ENCODE measurements around the gene LYZL4.

LYZL4 gene

DNA sequence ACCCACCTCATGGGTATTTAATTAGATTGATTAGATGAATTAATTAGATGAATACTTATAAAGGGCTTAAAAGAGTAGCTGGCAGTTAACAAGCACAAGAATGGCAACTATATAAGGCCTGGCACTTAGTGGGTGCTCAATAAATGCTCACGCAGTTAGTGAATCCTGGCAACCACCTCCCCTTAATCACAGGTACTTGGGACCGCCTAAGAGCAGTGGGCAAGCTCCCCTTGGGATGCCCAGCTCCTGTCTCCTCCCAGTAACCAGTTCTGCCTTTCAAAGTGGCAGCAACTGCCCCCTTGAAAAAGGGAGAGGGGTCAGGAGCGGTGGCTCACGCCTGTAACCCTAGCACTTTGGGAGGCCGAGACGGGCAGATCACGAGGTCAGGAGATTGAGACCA lies 4.6 kb downstream of the LYZL4 start:
- H3K9ac ChIP-seq (ENCODE audit: low read depth in 1 of 2, low read length in 2 of 2): no peak overlapping the region
- no peak overlapping the region for H3K4me3 ChIP-seq (ENCODE audit: low read length in 2 of 2)
- no peak overlapping the region for H3K27ac ChIP-seq (ENCODE audit: low read depth in 2 of 2, low read length in 2 of 2)
- H3K36me3 ChIP-seq (ENCODE audit: control insufficient read depth in 2 of 2, insufficient read depth in 2 of 2, low read length in 2 of 2): no peaks in the 10 kb centered on the region
- H3K4me1 ChIP-seq (ENCODE audit: control insufficient read depth in 2 of 2, insufficient read depth in 2 of 2, low read length in 2 of 2): no peaks in the 10 kb centered on the region
- H3K27me3 ChIP-seq (ENCODE audit: control insufficient read depth in 2 of 2, insufficient read depth in 2 of 2, low read length in 2 of 2): no peaks in the 10 kb centered on the region
- H3K9me3 ChIP-seq (ENCODE audit: control insufficient read depth in 2 of 2, low read length in 2 of 2): no peaks in the 10 kb centered on the region

- Histone ChIP-seq H3K27me3 (ENCODE audit: control insufficient read depth in 2 of 2, insufficient read depth in 2 of 2, low read length in 2 of 2) (no peaks in the 10 kb centered on the region), H3K9ac (ENCODE audit: low read depth in 1 of 2, low read length in 2 of 2) (no peak overlapping the region), H3K4me1 (ENCODE audit: control insufficient read depth in 2 of 2, insufficient read depth in 2 of 2, low read length in 2 of 2) (no peaks in the 10 kb centered on the region), H3K4me3 (ENCODE audit: low read length in 2 of 2) (no peak overlapping the region), H3K36me3 (ENCODE audit: control insufficient read depth in 2 of 2, insufficient read depth in 2 of 2, low read length in 2 of 2) (no peaks in the 10 kb centered on the region), H3K27ac (ENCODE audit: low read depth in 2 of 2, low read length in 2 of 2) (no peak overlapping the region), H3K9me3 (ENCODE audit: control insufficient read depth in 2 of 2, low read length in 2 of 2) (no peaks in the 10 kb centered on the region)
Measured at GRCh38 chr3:42403737-42404136, 6.7 kb downstream of the LYZL4 start.

- no peak overlapping the region for H3K9ac ChIP-seq (ENCODE audit: low read depth in 1 of 2, low read length in 2 of 2)
- H3K27me3 ChIP-seq (ENCODE audit: control insufficient read depth in 2 of 2, insufficient read depth in 2 of 2, low read length in 2 of 2): no peaks in the 10 kb centered on the region
- H3K4me1 ChIP-seq (ENCODE audit: control insufficient read depth in 2 of 2, insufficient read depth in 2 of 2, low read length in 2 of 2): no peaks in the 10 kb centered on the region
- no peak overlapping the region for H3K4me3 ChIP-seq (ENCODE audit: low read length in 2 of 2)
- H3K9me3 ChIP-seq (ENCODE audit: control insufficient read depth in 2 of 2, low read length in 2 of 2): no peaks in the 10 kb centered on the region
- H3K36me3 ChIP-seq (ENCODE audit: control insufficient read depth in 2 of 2, insufficient read depth in 2 of 2, low read length in 2 of 2): no peaks in the 10 kb centered on the region
- no peak overlapping the region for H3K27ac ChIP-seq (ENCODE audit: low read depth in 2 of 2, low read length in 2 of 2)
Measured at GRCh38 chr3:42402394-42403096, 7.9 kb downstream of the LYZL4 start.

DNA sequence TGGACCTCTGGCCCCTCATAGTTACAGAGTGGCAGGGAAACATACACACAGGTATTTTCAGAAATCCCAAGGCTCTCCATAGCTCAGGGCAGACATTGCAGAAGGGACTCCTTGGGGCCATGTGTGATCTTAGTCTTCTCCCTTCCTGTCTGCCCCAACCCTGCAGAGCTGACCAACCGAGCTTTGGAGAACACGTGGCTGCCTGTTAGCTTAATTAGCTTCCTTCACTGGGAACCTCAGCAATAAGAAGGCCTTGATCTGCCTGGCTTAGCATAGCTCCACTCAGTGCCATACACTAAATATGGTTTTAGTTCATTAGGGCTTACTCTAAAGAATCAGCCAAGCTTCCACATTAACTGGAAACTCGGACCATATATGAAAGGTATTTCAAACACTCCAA lies 12.3 kb downstream of the LYZL4 start:
- no peaks in the 10 kb centered on the region for H3K36me3 ChIP-seq (ENCODE audit: control insufficient read depth in 2 of 2, insufficient read depth in 2 of 2, low read length in 2 of 2)
- no peaks in the 10 kb centered on the region for H3K27me3 ChIP-seq (ENCODE audit: control insufficient read depth in 2 of 2, insufficient read depth in 2 of 2, low read length in 2 of 2)

DNA sequence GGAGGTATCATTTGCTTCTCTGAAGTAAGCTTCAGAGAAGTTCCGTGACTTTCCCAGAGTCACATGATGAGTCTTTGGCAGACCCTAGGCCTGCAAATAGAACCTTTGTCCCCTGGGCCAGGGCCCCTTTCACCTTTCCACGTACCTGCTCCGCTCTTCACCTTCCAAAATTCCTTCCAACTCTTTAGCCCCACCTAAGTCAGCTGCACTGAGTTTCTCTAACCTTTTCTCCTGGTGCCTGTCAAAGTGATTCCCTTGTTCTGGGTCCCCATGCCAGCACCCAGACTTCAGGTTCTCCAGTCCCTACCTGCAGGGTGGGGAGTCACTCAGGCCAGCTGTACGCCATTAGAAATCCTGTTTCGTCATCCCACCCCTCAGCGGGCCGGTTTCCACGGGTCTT lies 12.8 kb downstream of the LYZL4 start:
- H3K27me3 ChIP-seq (ENCODE audit: control insufficient read depth in 2 of 2, insufficient read depth in 2 of 2, low read length in 2 of 2): no peaks in the 10 kb centered on the region
- no peak overlapping the region for H3K27ac ChIP-seq (ENCODE audit: low read depth in 2 of 2, low read length in 2 of 2)
- no peaks in the 10 kb centered on the region for H3K36me3 ChIP-seq (ENCODE audit: control insufficient read depth in 2 of 2, insufficient read depth in 2 of 2, low read length in 2 of 2)
- H3K4me3 ChIP-seq (ENCODE audit: low read length in 2 of 2): no peak overlapping the region
- no peak overlapping the region for H3K9ac ChIP-seq (ENCODE audit: low read depth in 1 of 2, low read length in 2 of 2)
- no peaks in the 10 kb centered on the region for H3K4me1 ChIP-seq (ENCODE audit: control insufficient read depth in 2 of 2, insufficient read depth in 2 of 2, low read length in 2 of 2)
- H3K9me3 ChIP-seq (ENCODE audit: control insufficient read depth in 2 of 2, low read length in 2 of 2): no peaks in the 10 kb centered on the region

More for the DNA sequence above, 12.3 kb downstream of the LYZL4 start:
- Histone ChIP-seq H3K9ac (ENCODE audit: low read depth in 1 of 2, low read length in 2 of 2) (no peak overlapping the region), H3K4me3 (ENCODE audit: low read length in 2 of 2) (no peak overlapping the region), H3K27ac (ENCODE audit: low read depth in 2 of 2, low read length in 2 of 2) (no peak overlapping the region), H3K9me3 (ENCODE audit: control insufficient read depth in 2 of 2, low read length in 2 of 2) (no peaks in the 10 kb centered on the region), H3K4me1 (ENCODE audit: control insufficient read depth in 2 of 2, insufficient read depth in 2 of 2, low read length in 2 of 2) (no peaks in the 10 kb centered on the region)

- no peaks in the 10 kb centered on the region for H3K4me1 ChIP-seq (ENCODE audit: control insufficient read depth in 2 of 2, insufficient read depth in 2 of 2, low read length in 2 of 2)
Measured at GRCh38 chr3:42394579-42395288, 15.7 kb downstream of the LYZL4 start.

GRCh38 chr3:42387802-42388651 lies 22.4 kb downstream of the LYZL4 start:
- H3K27ac ChIP-seq (ENCODE audit: low read depth in 2 of 2, low read length in 2 of 2): no peak overlapping the region
- no peaks in the 10 kb centered on the region for H3K9me3 ChIP-seq (ENCODE audit: control insufficient read depth in 2 of 2, low read length in 2 of 2)
- H3K27me3 ChIP-seq (ENCODE audit: control insufficient read depth in 2 of 2, insufficient read depth in 2 of 2, low read length in 2 of 2): no peaks in the 10 kb centered on the region
- no peaks in the 10 kb centered on the region for H3K36me3 ChIP-seq (ENCODE audit: control insufficient read depth in 2 of 2, insufficient read depth in 2 of 2, low read length in 2 of 2)
- no peaks in the 10 kb centered on the region for H3K4me1 ChIP-seq (ENCODE audit: control insufficient read depth in 2 of 2, insufficient read depth in 2 of 2, low read length in 2 of 2)
- no peak overlapping the region for H3K4me3 ChIP-seq (ENCODE audit: low read length in 2 of 2)
- no peak overlapping the region for H3K9ac ChIP-seq (ENCODE audit: low read depth in 1 of 2, low read length in 2 of 2)

More at GRCh38 chr3:42394579-42395288, 15.7 kb downstream of the LYZL4 start:
- H3K27ac ChIP-seq (ENCODE audit: low read depth in 2 of 2, low read length in 2 of 2): no peak overlapping the region
- no peaks in the 10 kb centered on the region for H3K27me3 ChIP-seq (ENCODE audit: control insufficient read depth in 2 of 2, insufficient read depth in 2 of 2, low read length in 2 of 2)
- H3K4me3 ChIP-seq (ENCODE audit: low read length in 2 of 2): no peak overlapping the region
- no peak overlapping the region for H3K9ac ChIP-seq (ENCODE audit: low read depth in 1 of 2, low read length in 2 of 2)
- no peaks in the 10 kb centered on the region for H3K9me3 ChIP-seq (ENCODE audit: control insufficient read depth in 2 of 2, low read length in 2 of 2)
- H3K36me3 ChIP-seq (ENCODE audit: control insufficient read depth in 2 of 2, insufficient read depth in 2 of 2, low read length in 2 of 2): no peaks in the 10 kb centered on the region

GRCh38 chr3:42381551-42382082 lies 28.8 kb downstream of the LYZL4 start:
- no peaks in the 10 kb centered on the region for H3K9me3 ChIP-seq (ENCODE audit: control insufficient read depth in 2 of 2, low read length in 2 of 2)
- H3K9ac ChIP-seq (ENCODE audit: low read depth in 1 of 2, low read length in 2 of 2): no peak overlapping the region
- no peak overlapping the region for H3K27ac ChIP-seq (ENCODE audit: low read depth in 2 of 2, low read length in 2 of 2)
- no peaks in the 10 kb centered on the region for H3K36me3 ChIP-seq (ENCODE audit: control insufficient read depth in 2 of 2, insufficient read depth in 2 of 2, low read length in 2 of 2)
- no peaks in the 10 kb centered on the region for H3K4me1 ChIP-seq (ENCODE audit: control insufficient read depth in 2 of 2, insufficient read depth in 2 of 2, low read length in 2 of 2)
- H3K27me3 ChIP-seq (ENCODE audit: control insufficient read depth in 2 of 2, insufficient read depth in 2 of 2, low read length in 2 of 2): no peaks in the 10 kb centered on the region
- H3K4me3 ChIP-seq (ENCODE audit: low read length in 2 of 2): no peak overlapping the region

GRCh38 chr3:42377681-42378080 lies 32.7 kb downstream of the LYZL4 start:
- H3K36me3 ChIP-seq (ENCODE audit: control insufficient read depth in 2 of 2, insufficient read depth in 2 of 2, low read length in 2 of 2): no peaks in the 10 kb centered on the region
- no peak overlapping the region for H3K9ac ChIP-seq (ENCODE audit: low read depth in 1 of 2, low read length in 2 of 2)

DNA sequence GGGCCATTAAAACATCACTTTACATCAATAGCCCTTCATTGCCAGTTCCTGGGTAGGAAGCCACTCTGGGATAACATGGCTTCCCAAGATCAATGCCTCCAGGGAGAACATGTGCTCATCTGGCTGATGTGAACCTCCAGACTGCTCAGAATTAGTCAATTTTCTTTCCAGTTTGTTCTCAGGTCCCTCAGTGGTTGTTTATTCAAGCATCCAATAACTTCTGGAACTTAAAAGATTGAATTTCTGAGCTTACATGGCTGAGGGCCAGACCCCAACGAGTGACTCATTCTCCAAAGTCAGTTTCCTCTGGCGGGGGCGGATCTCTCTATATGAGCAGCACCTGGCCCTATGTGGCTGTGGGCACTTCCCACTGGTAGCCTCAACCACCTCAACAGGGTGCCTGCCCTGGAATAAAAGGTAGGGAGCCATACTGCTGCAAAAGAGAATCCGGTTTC lies 34.0 kb downstream of the LYZL4 start:
- H3K9ac ChIP-seq (ENCODE audit: low read depth in 1 of 2, low read length in 2 of 2): no peak overlapping the region
- H3K4me1 ChIP-seq (ENCODE audit: control insufficient read depth in 2 of 2, insufficient read depth in 2 of 2, low read length in 2 of 2): no peaks in the 10 kb centered on the region
- H3K4me3 ChIP-seq (ENCODE audit: low read length in 2 of 2): no peak overlapping the region
- H3K27ac ChIP-seq (ENCODE audit: low read depth in 2 of 2, low read length in 2 of 2): no peak overlapping the region
- no peaks in the 10 kb centered on the region for H3K9me3 ChIP-seq (ENCODE audit: control insufficient read depth in 2 of 2, low read length in 2 of 2)
- H3K27me3 ChIP-seq (ENCODE audit: control insufficient read depth in 2 of 2, insufficient read depth in 2 of 2, low read length in 2 of 2): no peaks in the 10 kb centered on the region
- no peaks in the 10 kb centered on the region for H3K36me3 ChIP-seq (ENCODE audit: control insufficient read depth in 2 of 2, insufficient read depth in 2 of 2, low read length in 2 of 2)

More at GRCh38 chr3:42377681-42378080, 32.7 kb downstream of the LYZL4 start:
- Histone ChIP-seq H3K27ac (ENCODE audit: low read depth in 2 of 2, low read length in 2 of 2) (no peak overlapping the region), H3K4me3 (ENCODE audit: low read length in 2 of 2) (no peak overlapping the region), H3K27me3 (ENCODE audit: control insufficient read depth in 2 of 2, insufficient read depth in 2 of 2, low read length in 2 of 2) (no peaks in the 10 kb centered on the region), H3K4me1 (ENCODE audit: control insufficient read depth in 2 of 2, insufficient read depth in 2 of 2, low read length in 2 of 2) (no peaks in the 10 kb centered on the region), H3K9me3 (ENCODE audit: control insufficient read depth in 2 of 2, low read length in 2 of 2) (no peaks in the 10 kb centered on the region)
